Muscle of back (tissue), 11 donors: ENCODE measurements around the gene SHISA9. TPM values are rescaled to one million over a fixed set of nuclear protein-coding genes. Genes with fewer than 3 reads are reported as not detected.

ENCODE experiments used
- DNase-seq, 3 donors: peaks; one replicate each; pipeline versions ENCODE4 v3.0.0 to v3.0.0-alpha.2; 2013
- polyA plus RNA-seq, 10 donors: library from polyadenylated mRNA; unstranded; fragments of 120-200 nt; gene quantifications; one replicate each; pipeline ENCODE4 v1.2.1, GENCODE V29; 2013; ENCODE audit not compliant: insufficient read length in 10 of 10

The SHISA9 gene
- polyA plus RNA-seq, 10 donors: 0.05 to 0.21 (median 0.11) TPM

DNA sequence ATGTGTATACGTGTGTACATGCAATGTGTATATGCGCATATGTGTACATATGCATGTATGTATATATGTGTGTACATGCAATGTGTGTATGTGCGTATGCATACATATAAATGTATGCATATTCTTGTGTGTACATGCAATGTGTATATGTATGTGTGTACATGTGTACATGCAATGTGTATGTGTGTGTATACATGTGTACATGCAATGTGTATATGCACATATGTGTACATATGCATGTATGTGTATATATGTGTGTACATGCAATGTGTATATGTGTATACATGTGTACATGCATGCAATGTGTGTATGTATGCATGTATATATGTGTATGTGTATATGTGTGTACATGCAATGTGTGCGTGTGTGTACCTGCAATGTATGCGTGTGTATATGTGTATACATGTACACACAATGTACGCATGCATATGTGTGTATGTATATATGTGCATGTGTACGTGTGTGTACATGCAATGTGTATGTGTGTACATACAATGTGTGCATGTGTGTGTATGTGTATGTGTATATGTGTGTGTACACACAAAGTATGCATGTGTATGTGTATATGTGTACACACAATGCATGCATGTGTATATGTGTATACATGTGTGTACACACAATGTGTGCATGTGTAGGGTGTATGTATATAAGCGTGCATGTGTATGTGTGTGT is 167.7 kb downstream of the SHISA9 start:
- no peak for DNase-seq

DNA sequence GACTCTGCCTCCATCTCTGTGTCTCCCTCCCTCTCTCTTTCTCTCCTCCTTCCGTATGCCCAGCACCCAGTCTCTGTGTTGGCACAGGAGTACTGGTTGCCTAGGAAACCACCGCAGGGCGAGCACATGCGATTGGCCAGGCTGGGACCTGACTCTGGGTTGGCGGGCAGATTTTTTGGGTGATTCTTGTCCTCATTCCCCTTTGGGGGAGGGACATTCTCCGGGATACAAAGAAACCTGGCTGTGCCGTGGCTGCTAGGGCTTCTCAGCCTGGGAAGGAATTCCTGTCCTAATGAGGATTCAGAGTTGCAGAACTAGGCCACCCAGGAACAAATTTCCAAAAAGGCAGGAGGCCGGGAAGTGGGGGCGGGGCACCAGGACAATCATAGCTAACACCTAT is 168.9 kb downstream of the SHISA9 start:
- no peak for DNase-seq

- DNase-seq: no peak
Measured at GRCh38 chr16:13076878-13077277, 175.5 kb downstream of the SHISA9 start.

GRCh38 chr16:13077816-13078215 is 176.4 kb downstream of the SHISA9 start:
- no peak for DNase-seq

DNA sequence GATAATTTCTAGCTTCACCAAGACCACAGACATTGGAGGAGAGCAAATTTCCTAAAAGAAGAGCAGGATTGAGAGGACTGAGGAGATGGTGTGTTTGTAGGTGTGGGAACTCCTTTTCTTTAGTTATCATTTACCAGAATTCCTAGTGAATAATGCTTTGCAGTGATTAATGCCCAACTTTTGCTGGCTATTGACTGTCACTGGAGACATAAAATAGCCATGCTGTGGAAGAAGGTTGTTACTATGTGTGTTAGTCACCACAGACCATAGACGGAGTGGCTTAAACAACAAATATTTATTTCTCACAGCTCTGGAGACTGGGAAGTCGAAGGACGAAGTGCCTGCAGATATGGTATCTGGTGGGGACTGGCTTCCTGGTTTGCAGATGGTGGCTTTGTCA is 179.1 kb downstream of the SHISA9 start:
- no peak for DNase-seq

- no peak for DNase-seq
Measured at GRCh38 chr16:13081825-13082331, 180.5 kb downstream of the SHISA9 start.

DNA sequence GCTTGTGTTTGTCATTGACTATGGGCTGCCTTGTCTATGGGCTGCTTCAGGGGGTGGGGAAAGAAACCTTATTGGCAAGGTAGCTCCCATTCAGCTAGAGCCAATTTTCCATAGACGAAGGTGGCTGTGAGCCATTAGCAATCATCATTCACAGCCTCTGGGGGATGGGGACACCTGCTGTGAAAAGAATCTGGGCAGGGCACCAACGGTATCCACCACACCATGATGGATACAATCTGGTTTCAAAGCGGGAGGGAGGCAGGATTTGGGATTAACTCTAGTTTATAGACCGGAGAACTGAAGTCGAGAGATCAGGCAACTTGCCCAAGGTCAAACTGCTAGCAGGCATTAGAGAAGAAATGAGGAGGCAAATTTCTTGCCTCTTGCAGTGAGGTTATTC is 182.3 kb downstream of the SHISA9 start:
- DNase-seq: no peak

- DNase-seq: no peak
Measured at GRCh38 chr16:13084331-13084730, 182.9 kb downstream of the SHISA9 start.

GRCh38 chr16:13093661-13094060 is 192.3 kb downstream of the SHISA9 start:
- no peak for DNase-seq

DNA sequence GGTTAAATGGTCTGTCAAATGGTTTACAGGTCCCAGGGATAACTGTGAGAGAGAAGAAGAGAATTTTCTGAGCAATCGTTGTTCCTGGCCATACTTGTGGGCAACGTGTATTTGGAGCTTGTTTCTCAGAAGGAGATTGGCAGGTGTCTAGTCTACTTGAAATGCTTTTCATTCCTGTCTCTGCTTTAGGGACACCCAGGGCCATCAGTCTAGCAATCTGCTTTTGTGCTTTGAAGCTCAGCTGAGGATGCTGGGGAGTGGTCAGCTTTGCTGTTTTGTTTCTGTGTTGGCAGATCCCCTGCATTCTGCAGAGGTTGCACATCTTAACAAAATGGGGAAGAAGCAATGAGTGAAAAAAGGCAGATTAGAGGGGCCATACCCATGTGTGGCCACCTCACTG is 193.7 kb downstream of the SHISA9 start:
- no peak for DNase-seq

DNA sequence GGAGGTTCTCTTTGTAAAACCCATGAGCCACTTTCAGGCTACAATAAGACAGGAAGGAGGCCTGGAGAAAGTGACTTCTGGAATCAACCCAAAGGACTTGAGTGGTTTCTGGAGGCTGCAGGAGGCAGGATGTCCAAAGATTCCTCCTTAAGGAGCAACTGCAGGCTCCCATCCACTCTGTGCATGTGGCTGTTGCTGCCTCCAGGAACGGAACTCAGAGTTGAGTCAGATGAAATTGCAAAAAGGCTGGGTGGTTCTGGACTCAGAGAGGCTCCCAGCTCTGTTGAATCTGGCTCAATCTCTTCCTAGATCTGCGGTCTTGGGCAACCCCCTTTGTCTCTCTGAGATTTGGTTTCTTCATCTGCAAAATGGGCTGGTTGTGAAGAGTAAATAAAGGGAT is 197.1 kb downstream of the SHISA9 start:
- no peak for DNase-seq

DNA sequence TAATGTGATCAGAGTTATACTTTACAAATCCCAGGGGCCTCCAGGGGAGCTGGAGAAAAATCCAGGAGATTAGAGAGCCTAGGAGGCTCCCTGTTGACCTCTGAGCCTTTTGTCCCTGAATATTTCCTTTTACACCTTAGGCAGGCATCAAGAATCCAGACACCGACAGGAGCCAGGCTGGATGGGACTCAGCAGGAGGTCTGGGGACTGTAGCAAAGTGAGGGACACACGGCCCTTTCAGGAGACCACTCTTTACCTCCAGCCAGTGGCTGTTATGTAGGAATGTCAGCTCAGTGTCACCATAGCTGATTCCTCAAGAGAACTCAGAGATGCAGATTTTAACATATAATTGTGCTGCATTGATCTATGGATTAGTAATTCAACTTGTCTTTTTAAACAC is 198.4 kb downstream of the SHISA9 start:
- DNase-seq: no peak

DNA sequence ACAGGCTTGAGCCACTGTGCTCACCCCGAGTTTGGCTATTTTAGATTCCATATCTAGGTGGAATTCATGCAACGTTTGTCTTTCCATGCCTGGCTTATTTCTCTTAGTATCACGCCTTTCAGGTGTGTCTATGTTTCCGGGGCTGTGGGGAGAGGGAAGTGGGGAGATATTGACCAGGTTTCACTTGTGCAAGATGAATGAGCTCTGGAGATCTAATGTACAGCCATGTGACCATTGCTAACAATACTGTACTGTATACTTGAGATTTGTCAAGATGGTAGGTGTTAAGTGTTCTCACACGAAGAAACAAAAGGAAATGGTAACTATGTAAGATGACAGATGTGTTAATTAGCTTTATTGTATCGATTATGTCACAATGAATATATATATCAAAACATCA is 199.6 kb downstream of the SHISA9 start:
- DNase-seq: no peak

GRCh38 chr16:13101828-13102227 is 200.4 kb downstream of the SHISA9 start:
- DNase-seq: no peak

GRCh38 chr16:13102401-13102800 is 201.0 kb downstream of the SHISA9 start:
- no peak for DNase-seq

DNA sequence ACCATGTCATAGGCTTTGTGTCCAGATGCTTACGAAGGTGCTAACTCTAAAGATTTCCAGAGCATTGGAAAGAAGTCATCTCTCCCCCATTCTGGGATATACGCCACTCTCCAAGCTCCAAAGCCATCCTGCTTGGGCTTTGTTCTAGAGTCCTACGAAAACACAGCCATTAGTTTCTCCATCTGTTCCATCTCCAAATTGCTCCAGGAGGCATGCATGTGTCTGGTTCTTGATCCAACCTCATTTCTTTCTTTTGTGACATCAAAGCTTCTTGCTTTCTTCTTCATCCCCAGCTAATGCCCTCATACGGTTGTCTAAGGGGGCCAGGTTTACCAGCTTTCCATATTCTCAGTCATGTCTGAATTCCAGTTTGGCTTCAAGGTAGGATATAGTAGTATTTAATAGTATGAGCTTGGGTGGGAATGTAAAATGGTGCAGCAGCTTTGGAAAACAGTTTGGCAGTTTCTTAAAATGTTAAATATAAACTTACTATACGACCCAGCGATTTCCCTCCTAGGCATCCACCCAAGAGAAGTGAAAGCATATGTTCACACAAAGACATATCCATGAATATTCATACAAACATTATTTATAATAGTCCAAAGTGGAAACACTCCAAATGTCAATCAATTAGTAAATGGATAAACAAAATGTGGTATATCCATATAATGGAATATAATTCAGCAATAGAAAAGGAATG is 202.6 kb downstream of the SHISA9 start:
- DNase-seq: no peak

DNA sequence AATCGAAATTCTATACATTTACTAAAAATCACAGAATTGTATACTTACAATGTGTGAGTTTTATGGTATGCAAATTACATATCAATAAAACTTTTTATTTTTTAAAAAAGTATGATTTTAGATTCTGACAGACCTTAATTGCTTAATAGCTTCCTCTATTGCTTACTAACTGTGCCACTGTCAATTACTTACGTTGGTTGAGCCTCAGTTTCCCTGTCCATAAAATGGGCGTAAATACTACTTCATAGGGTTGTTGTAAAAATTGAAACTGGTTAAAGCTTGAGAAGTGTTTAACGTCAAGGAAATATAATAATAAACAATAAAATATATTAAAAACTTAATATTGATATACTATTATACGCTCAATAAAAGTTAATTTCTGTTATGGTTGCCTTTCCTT is 203.4 kb downstream of the SHISA9 start:
- no peak for DNase-seq

DNA sequence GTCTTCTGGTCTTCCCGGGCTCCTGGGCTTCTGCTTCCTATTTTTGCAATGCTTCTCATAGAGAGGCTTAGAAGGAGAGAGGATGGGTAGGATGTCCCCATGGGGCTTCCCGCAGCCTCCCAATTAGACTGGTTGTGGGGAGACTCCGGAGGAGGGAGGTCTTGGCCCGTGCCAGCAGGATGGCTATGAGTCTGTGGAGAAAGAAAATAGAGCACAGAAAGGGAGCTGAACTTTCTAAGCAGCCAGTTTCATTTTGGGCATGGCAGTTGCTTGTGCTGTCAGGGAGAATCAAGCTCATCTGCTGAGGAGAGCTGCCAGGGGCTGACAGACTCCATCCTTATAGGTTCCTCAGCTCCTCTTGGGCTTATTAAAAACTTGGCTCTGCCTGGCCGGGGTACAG is 204.0 kb downstream of the SHISA9 start:
- no peak for DNase-seq

- DNase-seq: no peak
Measured at GRCh38 chr16:13106464-13106863, 205.1 kb downstream of the SHISA9 start.

DNA sequence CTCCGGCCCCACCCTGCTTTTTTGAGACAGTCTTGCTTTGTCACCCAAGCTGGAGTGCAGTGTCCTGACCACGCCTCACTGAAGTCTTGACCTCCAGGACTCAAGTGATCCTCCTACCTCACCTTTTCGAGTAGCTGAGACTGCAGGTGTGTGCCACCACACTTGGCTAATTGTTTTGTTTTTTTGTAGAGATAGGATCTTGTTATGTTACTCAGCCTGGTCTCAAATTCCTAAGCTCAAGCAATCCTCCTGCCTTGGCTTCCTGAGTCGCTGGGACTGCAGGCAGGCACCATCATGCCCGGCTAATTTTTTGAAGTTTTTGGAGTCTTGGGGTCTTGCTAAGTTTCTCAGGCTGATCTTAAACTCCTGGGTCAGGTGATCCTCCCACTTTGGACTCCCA is 206.7 kb downstream of the SHISA9 start:
- DNase-seq: no peak

DNA sequence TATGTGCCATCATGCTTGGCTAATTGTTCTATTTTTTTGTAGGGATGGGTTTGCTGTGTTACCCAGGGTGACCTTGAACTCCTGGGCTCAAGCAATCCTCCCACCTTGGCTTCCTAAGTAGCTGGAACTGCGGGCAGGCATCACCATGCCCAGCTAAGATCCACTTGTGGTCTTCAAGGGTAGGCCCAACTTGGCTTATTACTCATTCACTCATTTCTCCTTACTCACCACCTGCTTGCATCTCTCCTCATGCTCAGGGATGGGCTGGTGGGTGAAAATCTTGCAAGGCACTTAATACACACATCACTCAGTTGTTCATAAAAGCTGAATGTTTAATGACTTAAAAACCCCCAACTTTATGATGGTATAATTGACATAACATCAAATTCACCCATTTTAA is 207.8 kb downstream of the SHISA9 start:
- DNase-seq: no peak

DNA sequence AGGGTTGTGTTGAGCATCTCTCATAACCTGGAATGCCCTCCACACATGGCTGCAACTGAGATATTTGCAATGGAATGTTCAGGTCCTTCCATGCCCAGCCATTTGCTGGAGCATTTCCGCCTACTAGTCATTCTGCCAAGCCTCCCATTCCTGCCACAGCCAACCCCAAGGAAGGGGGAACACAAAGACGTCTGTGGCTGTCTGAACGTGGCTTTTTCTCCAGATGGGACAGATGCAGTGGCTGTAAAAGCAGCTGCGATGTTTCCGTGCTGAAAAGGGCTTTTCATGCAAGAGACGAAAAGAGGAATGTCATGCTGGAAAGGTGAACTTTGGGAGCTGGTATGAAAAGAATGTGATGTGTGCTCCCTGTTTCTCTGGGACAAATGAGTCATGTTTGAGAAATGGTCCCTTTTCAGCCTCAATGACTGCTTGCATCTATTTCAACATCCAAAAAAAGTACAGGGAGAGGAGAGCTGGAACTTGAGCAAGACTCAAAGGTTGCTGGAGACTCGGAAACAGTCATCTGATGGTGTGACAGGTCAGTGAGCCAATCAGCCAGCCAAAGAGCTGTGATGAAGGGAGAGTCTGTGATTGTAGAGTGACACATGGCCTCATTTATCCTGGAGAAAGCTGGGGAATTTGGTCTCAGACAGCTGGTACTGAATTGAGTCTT is 208.9 kb downstream of the SHISA9 start:
- DNase-seq: peak in 2 of 3 donors; percentile 5 to 6

GRCh38 chr16:13111747-13112146 is 210.3 kb downstream of the SHISA9 start:
- no peak for DNase-seq
